Pulmonary artery endothelial cell (primary cell): Measurements from ENCODE around the gene PDZD7. TPM values are rescaled to one million over a fixed set of nuclear protein-coding genes. Genes with fewer than 3 reads are reported as not detected.

Experiments used
- DNase-seq: peaks from one replicate; pipeline ENCODE4 v3.0.0-alpha.2; 2011; ENCODE audit warnings: low read depth, low spot score
- total RNA-seq: library from RNA; depleted of rRNA; stranded (reverse); fragments of >200 nt; gene quantifications from 2 replicates; pipeline ENCODE4 v1.2.3, GENCODE V29; 2014

Gene PDZD7
- total RNA-seq, 1 donor from 2014 or later, result 0.46 TPM

DNA sequence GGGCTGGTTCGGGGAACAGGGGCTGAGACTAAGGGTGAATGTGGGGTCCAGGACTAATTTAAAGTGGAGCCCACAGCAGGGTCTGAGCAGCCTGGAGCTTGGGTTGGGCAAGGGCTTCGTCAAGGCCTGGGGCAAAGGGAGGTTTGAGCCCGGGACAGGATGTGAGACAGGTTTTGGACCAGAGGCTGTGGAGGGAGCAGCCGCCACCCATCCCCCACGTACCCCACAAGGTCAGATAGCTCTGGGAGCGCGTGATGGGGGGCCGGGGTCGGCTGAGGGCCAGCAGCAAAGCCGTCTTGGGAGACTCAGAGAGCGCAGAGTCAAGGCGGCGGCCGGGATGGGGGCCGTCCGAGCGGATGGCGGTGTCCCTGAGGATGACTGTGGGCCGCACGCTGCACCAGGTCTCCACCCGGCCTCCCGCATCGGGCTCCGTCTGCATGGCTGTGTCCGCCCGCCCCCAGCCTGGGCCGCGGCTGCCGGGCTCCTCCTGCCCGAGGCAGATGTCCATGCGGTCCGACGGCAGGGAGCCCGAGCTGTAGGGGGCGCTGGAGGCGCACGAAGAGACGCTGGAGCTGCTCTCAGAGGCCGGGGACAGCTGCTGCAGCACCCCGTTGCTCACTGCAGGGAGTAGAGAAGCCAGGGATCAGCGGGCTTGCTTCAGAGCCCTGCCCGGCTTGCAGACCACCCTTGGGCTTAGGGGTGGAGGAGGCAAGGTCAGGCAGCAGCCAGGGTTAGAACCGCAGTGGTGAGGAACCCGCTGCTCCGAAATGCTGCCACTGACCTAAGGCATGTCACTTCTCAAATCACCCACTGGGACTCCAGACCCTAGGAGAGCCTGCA is 12.1 kb downstream of the PDZD7 start:
- DNase-seq, result no peak

DNA sequence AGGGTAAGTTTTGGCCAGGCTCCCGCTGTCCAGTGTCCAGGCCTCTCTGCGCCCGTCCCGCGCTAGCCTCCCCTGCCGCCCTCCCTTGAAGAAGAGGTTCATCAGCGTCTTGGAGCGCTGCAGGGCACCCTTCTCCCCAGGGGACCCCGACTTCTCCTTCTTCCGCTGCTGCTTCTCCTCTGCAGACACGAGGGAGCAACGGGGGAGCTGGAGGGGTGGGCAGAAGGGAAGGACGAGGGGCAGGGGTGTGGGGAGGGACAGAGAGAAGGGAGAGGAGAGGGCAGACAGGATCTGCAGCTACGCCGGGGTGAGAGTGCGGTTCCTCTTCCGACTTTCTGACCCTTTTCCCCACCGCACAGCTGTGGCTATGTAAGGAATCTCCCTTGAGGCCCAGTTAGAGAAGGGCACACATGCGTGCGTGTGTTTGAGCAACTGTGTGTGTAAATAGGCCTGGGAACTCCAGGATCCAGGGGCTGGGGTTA is 12.8 kb downstream of the PDZD7 start:
- no peak for DNase-seq

DNA sequence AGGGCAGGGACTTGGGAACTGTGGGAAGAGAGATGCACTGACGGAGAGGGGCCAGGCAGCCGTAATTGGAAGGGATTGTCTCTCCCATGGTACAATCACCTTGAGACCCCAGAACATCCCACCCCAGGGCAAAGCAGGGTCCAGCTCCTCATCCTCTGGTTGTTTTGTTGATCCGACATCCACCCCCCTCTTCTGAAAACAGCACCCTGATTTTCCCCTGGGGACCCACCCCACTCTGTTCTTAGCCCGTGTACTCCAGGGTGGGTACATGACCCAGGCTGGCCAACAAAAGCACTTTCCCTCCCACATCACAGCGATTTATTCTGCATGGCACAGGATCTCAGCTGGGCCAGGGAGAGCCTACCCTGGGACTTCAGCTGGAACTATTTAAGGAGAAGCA is 14.1 kb downstream of the PDZD7 start:
- no peak for DNase-seq

DNA sequence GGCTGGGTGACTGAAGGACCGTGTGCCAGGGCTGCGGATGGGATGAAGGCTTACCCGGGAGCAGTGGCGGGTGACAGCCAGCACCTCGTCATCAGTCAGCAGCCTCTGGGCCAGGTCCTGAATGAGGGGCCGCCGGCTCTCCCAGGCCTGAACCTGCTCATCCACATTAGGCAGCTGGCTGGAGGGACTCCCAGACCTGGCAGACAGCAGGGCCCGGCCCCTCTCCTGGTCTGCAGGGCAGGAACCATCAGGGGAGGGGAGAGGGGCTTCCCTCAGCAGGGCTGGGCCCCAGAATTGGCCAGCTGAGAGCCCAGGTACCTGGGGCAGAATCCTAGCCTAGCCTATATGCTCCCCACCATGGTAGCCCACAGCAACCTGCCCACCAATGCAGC is 15.4 kb downstream of the PDZD7 start:
- DNase-seq, result no peak

DNA sequence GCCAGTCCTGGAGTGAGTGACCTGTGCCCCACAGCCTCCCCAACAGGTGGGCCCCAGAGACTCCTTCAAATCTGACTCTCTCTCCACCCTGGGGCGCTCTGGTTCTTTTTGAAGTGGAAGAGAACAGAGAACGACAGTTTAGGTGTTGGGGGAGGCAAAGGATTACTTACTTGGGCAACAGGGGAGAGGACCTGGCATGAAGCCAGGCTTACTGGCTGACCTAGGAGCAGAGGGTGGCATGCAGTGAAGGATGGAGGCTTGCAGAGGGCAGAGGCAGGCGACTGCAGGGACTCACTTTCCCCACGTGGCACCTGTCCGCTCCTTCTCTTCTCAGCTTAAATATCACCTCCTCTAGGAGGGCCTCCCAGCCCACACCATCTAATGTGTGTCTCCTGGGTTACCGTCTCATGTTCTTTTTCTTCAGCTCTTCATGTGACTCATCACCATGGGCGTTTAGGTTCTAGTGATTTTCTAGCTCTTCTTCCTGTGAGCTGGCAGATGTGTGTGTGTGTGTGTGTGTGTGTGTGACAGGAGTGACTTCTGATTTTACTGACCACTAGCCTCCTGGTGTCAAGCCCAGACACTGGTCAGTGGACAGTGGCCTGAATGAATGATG is 15.9 kb downstream of the PDZD7 start:
- no peak for DNase-seq

DNA sequence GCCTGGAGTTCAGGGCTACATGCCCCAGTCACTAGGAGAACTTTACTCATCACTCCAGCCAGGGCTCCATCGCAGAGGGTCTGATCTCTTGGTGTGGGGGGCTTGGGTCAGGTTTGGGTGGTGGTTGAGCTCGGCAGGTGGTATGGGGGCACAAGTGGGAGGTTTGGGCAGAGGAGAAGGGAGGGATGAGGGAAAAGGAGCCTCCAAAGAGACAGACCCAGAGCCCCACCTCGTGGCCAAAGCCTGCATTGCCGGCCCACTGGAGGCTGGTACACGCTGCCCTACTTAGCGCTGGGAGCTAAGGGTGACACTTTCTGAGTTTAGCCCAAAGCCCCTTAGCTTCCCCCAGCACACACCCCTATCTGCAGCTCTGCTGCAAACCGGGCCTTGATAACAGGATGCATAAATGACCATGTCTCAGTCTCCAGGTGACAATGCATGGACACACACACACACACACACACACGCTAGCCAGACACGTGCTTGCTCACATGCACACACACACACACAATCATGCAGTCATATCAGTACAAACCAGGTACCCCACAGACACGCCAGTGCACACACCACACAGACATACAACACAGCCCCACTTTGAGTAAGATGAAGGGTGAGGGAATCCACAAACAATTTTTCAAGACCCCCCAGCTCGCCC is 16.6 kb downstream of the PDZD7 start:
- DNase-seq, result no peak

DNA sequence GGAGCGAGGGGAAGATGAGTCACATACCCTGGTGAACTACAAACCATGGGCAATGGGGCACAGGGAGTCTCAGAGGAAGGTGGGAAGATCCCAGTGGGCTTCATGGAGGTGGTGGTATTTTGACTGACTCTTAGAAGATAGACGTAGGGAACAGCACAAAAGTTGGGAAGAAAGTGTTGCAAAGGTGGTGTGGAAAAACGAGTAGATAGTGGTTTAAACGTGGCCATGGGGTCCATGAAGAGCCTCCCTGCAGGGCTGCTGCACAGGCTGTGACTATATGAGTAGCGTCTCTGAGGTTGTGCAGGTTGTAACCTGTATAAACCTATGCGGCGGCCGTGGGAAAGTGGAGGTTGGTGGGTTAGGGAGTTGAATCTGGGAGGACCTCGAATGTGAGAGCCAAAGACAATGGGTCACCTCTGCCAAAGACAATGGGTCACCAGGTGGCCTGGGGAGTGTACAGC is 17.5 kb downstream of the PDZD7 start:
- DNase-seq, result no peak

DNA sequence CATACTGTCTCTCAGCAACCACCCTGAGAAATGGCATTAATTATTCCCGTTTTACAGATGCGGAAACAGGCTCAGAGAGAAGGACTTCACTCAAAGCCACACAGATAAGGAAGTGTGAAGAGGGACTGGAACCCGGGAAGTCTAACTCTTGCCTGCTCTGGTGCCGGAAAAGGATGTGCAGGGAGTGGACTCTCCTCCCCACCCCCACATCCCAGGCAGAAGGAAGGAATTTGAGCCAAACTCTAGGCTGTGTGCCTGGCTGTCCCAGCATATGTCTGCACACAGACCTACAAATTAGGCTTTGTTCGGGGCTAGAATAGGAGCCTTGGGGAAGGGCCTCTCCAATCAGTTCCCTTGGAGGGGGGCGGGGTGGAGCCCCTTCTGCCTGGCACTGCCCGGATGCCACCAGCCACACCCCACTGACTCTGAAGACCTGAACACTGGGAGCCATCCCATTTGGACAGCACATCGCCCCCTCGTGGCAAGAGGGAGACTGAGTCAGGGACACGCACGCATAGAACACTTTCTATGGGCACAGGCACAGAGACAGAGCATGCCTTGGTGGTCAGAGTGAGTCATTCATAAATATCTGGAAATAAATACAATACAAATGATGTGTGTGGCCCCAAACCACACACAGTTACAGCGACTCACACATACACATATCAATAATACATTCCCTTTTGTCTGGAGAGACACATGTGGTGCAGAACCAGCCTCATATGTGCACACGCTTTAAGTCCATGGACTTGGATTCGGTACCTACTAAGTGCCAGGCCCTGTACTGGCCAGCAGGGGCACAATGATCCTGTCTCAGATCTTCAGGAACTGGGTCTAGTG is 18.2 kb downstream of the PDZD7 start:
- peak; percentile 80 for DNase-seq

DNA sequence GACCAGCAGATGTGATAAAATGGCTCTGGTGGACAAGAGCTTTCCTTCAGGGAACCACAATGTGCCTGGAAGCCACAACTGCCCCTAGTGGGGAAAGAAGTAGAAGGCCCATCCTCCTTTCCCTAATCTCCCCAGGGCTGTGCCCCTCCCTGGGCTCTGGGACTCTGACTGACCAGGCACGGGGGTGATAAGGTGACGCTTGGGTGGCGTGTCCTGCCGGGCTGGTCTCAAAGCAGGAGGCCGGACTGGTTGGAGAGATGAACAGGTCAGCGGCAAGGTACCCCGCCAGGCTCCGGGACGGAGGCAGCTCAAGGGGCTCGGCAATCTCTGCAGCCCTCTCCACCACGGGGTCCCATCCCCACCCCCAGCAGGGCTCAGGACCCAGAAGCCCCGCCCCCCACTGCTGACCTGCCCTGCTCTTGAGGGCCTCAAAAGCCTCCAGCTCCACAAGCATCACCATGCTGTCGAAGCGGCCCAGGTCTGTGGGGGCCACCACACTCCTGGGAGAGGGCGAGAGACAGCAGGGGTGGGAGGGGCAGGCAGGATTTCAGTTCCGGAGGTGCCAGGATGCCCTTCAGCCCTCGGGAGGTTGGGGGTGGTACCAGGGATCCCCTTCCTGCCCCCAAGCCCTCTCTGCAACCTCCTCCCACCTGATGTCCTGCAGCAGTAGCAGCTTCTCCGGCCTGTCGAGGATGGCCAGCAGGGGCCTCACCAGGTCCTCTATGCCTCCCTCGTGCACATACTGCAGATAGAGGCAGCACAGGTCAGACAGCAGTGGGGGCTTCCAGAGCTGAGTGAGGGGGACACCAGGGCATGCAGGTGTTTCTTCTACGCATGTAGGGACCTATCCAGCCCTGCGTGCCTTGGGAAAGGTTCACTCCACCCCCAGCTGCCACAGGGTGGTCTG is 19.2 kb downstream of the PDZD7 start:
- no peak for DNase-seq

DNA sequence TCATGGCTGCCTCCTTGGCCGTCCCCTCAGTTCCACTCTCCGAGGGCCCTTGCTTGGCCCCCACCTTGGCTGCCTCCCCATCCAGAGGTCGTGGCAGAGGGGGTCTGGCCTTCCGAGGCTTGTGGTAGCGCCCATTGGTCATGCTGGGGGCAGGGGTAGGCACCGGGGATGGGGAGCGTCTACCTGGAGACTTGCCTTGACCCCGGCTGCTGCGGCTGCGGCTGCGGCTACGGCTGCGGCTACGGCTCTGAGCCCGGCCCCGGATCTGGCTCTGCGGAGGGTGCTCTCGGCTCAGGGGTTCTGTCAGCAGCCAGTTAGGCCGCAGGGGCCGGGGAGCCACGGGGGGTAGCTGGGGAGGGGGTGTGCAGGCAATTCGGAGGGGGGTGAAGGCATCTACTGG is 20.6 kb downstream of the PDZD7 start:
- DNase-seq, result no peak

DNA sequence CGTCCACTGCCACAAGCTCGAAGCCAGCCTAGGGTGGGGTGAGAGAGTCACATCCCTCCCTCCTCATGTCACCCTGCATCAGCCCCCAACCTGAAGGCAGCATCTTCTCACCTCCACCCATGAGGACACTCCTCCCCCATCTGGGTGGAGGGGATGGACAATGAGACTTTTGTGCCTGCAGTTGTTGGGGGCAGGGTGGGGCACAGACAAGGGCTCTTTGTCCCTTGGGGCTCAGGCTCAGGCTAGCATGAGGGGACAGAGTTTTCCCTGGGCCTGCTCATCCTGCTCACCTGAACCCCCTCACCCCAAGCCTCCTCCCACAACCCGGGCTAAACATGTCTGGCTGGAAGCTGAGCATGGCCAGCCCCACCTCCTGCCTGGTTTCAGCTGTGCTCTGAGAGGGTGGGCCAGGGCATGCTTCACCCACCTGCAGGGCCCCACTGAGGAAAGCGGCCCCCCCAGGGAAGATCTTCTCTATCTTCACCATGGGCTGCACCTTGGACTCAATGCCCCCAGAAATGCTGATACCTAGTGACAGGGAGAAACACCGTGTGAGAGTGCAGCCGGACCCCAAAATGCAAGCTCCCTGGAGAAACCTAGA is 22.0 kb downstream of the PDZD7 start:
- no peak for DNase-seq

DNA sequence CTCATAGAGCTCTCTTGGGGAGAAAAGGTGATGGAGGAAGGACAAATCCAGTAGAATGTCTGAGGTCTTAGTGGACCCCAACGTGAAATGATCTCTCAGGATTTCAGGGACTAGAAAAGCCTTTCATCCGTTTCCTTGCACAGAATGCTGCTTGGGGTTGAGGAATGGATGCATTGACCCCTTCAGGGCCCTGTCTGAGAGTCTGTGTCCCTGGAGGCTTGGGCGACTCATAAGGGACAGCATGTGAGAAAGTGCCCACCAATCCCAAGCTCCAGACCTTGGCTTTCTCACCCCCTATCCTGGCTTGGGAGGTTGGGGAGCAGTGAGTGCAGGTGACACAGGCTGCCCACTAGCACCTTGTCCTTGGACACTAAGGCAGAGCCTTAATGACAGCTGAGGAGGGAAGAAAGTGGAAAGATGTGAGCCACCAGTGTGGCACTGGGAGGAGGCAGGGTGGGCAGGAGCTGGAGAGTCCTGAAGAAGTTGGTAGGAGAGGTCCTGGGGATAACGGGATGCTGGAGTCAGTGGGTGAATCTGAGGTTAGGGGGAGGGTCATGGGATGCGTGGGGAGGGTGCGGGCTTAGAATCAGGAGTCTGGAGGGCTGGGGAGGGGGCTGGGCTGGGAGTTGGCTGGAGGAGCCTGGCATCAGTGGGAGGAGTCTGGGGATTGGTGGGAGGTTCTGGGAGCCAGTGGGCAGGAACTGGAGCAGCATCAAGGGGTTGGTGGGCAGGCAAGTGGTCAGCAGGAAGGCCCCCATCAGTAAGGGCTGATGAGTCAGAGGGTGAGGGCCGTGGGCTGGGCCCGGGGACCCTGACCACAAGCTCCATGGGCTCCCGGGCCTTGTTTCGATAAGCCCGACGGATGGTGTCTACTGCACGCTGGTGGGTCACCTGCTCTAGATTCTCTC is 22.8 kb downstream of the PDZD7 start:
- no peak for DNase-seq

DNA sequence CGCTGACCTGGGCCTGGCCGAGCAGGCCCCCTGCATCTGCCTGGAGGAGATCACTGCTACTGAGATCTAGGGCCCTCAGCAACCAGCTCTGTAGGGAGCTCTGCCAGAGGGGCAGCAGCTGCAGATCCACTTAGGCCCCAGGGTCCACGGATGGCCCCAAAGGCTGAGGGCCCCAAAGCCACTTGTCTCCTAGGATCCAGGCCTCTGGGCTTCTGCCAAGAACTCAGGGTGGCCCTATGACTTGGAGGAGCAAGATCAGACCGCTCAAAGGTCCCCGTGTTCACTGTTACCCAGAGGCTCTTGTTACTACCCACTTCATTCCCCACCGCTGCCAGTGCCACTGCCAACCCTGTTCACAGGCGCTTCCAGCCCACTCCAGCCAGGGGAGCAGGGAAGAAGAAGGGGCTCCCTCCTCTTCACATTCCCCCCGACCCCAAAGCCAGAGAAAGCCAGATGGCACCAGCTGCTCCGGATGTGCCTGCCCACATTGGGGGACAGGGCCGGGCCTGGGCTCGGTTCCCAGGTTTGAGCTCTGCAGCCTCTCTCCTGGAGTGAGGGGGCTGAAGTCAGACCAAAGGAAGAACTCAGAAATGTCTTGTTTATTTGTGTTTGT is 23.7 kb downstream of the PDZD7 start:
- DNase-seq, result no peak

DNA sequence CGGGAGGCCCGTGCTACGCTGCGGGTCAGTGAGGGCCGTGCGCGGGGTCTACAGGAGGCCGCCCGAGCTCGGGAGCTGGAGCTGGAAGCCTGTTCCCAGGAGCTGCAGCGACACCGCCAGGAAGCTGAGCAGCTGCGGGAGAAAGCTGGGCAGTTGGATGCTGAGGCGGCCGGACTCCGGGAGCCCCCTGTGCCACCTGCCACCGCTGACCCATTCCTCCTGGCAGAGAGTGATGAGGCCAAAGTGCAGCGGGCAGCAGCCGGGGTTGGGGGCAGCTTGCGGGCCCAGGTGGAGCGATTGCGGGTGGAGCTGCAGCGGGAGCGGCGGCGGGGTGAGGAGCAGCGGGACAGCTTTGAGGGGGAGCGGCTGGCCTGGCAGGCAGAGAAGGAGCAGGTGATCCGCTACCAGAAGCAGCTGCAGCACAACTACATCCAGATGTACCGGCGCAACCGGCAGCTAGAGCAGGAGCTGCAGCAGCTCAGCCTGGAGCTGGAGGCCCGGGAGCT is 24.3 kb downstream of the PDZD7 start:
- no peak for DNase-seq

DNA sequence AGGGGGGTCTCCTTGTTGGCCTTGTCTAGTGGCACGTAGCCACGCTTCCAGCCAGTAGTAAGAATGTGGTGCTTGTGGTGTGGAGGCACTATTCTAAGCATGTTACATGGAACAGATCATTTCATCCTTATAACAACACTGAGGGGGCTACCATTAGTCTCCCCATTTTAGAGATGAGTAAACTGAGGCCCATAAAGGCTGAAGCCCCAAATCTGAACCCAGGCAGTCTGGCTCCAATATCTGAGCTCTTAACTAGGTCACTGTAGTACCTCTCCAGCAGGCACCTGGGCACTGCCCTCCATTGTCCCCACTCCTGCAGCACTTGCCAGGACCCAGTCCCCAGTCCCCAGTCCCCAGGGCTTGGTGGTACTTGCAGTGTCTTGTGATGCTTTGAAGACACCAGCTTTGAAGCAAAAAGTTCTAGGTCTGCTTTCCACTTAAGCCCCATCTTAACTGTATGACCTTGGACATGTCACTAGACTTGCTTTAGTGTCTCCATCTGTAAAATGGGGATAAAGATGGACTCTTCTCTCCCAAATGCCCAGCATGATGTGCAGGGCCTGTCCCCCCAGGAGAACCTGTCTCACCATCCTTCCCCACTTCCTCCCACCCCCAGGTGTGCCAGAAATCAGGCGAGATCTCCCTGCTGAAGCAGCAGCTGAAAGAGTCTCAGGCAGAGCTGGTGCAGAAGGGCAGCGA is 24.9 kb downstream of the PDZD7 start:
- DNase-seq, result no peak

DNA sequence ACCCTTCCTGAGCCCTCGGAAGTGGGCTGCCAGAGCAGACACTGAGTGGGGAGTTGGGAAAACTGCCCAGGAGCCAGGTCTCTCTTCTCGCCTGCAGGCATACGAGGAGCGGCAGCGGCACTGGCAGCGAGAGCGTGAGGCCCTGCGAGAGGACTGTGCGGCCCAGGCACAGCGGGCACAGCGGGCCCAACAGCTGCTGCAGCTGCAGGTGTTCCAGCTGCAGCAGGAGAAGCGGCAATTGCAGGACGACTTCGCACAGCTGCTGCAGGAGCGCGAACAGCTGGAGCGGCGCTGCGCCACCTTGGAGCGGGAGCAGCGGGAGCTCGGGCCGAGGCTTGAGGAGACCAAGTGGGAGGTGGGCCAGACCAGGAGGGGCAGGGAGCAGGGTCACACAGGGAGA is 25.6 kb downstream of the PDZD7 start:
- no peak for DNase-seq

DNA sequence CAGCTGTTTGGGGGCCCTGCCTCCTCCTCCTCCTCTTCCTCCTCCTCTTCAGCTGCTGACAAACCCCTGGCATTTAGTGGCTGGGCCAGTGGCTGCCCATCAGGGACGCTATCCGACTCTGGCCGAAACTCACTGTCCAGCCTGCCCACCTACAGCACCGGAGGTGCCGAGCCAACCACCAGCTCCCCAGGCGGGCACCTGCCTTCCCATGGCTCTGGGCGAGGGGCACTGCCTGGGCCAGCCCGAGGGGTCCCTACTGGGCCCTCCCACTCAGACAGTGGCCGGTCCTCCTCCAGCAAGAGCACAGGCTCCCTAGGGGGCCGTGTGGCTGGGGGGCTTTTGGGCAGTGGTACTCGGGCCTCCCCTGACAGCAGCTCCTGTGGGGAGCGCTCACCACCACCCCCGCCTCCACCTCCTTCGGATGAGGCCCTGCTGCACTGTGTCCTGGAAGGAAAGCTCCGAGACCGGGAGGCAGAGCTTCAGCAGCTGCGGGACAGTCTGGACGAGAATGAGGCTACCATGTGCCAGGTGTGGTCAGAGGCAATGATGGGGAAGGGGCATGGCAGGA is 27.2 kb downstream of the PDZD7 start:
- DNase-seq, result no peak
